Measurements from ENCODE around the gene MACROD2.

MACROD2 gene

GRCh38 chr20:14966203-14966602, 970.9 kb downstream of the MACROD2 start:
- TF ChIP-seq ZSCAN16 (tag by site-specific recombination; IDR thresholded peaks at IDR 0.05), result no peak
- no peak for TF ChIP-seq ZNF302 (tag by site-specific recombination; IDR thresholded peaks at IDR 0.05; ENCODE audit: low read depth)
- no peak for TF ChIP-seq ZNF23 (tag by site-specific recombination; IDR thresholded peaks at IDR 0.05; ENCODE audit: borderline replicate concordance)
- TF ChIP-seq ZNF571 (tag by site-specific recombination; IDR thresholded peaks at IDR 0.05), result no peak
- no peak for TF ChIP-seq ZNF629 (tag by site-specific recombination; IDR thresholded peaks at IDR 0.05)
- no peak for TF ChIP-seq ZNF658 (tag by site-specific recombination; IDR thresholded peaks at IDR 0.05)
- no peak for TF ChIP-seq ZNF776 (tag by site-specific recombination; IDR thresholded peaks at IDR 0.05; ENCODE audit: borderline replicate concordance)
- no peak for TF ChIP-seq ZNF704 (tag by site-specific recombination; IDR thresholded peaks at IDR 0.05)
- no peak for TF ChIP-seq ZNF211 (tag by site-specific recombination; IDR thresholded peaks at IDR 0.05; ENCODE audit: low read depth)
- TF ChIP-seq KLF16 (tag by site-specific recombination; IDR thresholded peaks at IDR 0.05), result no peak
- TF ChIP-seq ZNF133 (tag by site-specific recombination; IDR thresholded peaks at IDR 0.05), result no peak
- TF ChIP-seq ZFP69B (tag by site-specific recombination; IDR thresholded peaks at IDR 0.05), result no peak
- TF ChIP-seq ZBTB26 (tag by site-specific recombination; optimal IDR thresholded peaks at IDR 0.05), result no peak
- no peak for TF ChIP-seq ZNF19 (tag by site-specific recombination; IDR thresholded peaks at IDR 0.05; ENCODE audit: low read depth)
- TF ChIP-seq ZNF529 (tag by site-specific recombination; IDR thresholded peaks at IDR 0.05; ENCODE audit: insufficient replicate concordance), result no peak
- TF ChIP-seq MEIS1 (CRISPR knock-in tag; IDR thresholded peaks at IDR 0.05; ENCODE audit: borderline replicate concordance), result no peak
- no peak for TF ChIP-seq YY1 (tag by site-specific recombination; IDR thresholded peaks at IDR 0.05)
- TF ChIP-seq, protein P1, sequence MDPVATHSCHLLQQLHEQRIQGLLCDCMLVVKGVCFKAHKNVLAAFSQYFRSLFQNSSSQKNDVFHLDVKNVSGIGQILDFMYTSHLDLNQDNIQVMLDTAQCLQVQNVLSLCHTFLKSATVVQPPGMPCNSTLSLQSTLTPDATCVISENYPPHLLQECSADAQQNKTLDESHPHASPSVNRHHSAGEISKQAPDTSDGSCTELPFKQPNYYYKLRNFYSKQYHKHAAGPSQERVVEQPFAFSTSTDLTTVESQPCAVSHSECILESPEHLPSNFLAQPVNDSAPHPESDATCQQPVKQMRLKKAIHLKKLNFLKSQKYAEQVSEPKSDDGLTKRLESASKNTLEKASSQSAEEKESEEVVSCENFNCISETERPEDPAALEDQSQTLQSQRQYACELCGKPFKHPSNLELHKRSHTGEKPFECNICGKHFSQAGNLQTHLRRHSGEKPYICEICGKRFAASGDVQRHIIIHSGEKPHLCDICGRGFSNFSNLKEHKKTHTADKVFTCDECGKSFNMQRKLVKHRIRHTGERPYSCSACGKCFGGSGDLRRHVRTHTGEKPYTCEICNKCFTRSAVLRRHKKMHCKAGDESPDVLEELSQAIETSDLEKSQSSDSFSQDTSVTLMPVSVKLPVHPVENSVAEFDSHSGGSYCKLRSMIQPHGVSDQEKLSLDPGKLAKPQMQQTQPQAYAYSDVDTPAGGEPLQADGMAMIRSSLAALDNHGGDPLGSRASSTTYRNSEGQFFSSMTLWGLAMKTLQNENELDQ (tag by site-specific recombination; IDR thresholded peaks at IDR 0.05; ENCODE audit: low read depth), result no peak
- ChIA-PET POLR2A (no interaction called here), CTCF (no interaction called here)
- Histone ChIP-seq H3K36me3 (ENCODE audit: control insufficient read depth in 2 of 2, insufficient read depth in 1 of 2, low read length in 2 of 2) (no peaks in the 10 kb centered on the region), H3K4me3 (ENCODE audit: low read depth, low read length) (no peak overlapping the region), H3K27ac (ENCODE audit: extremely low read depth, low read depth, low read length) (no peak overlapping the region), H3K9me3 (ENCODE audit: control insufficient read depth, insufficient read depth, low read depth, low read length) (no peaks in the 10 kb centered on the region), H3K4me1 (ENCODE audit: control insufficient read depth, insufficient read depth, low read length) (no peaks in the 10 kb centered on the region)

DNA sequence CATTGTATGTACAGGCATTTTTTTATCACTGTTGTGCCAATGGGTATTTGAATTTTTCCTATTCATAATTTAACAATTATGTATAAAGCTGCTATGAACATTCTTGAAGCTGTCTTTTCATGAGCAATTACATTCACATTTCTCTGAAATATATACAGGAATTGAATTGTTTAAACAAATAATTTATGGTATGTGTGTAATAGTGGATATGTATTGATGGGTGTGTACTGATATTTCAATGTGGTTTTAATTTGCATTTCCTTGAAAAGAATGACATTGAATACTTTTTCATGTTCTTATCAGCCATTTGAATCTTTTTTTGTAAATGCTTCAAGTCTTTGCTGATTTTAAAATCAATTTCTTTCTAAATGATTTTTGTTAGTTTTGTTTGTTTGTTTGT, 971.5 kb downstream of the MACROD2 start:
- H3K9me3 ChIP-seq (ENCODE audit: control insufficient read depth, insufficient read depth, low read depth, low read length), result no peaks in the 10 kb centered on the region
- CTCF ChIA-PET, result interaction anchor here (0.6 kb wide), 1 partner anchor 19 kb away, joined by 6 read pairs; no protein-coding TSS in a partner anchor
- H3K4me1 ChIP-seq (ENCODE audit: control insufficient read depth, insufficient read depth, low read length), result no peaks in the 10 kb centered on the region
- no peaks in the 10 kb centered on the region for H3K36me3 ChIP-seq (ENCODE audit: control insufficient read depth in 2 of 2, insufficient read depth in 1 of 2, low read length in 2 of 2)
- TF ChIP-seq ZNF549 (tag by site-specific recombination; IDR thresholded peaks at IDR 0.05) (no peak), SALL2 (tag by site-specific recombination; IDR thresholded peaks at IDR 0.05; ENCODE audit: borderline replicate concordance) (no peak), ZNF394 (tag by site-specific recombination; IDR thresholded peaks at IDR 0.05; ENCODE audit: borderline replicate concordance) (no peak), ZNF157 (tag by site-specific recombination; IDR thresholded peaks at IDR 0.05) (no peak), ZNF544 (tag by site-specific recombination; IDR thresholded peaks at IDR 0.05) (no peak), ZNF112 (tag by site-specific recombination; IDR thresholded peaks at IDR 0.05) (no peak), GLIS2 (tag by site-specific recombination; IDR thresholded peaks at IDR 0.05) (no peak), ZNF140 (tag by site-specific recombination; IDR thresholded peaks at IDR 0.05) (no peak)
- H3K4me3 ChIP-seq (ENCODE audit: low read depth, low read length), result no peak overlapping the region
- no peak overlapping the region for H3K27ac ChIP-seq (ENCODE audit: extremely low read depth, low read depth, low read length)
- POLR2A ChIA-PET, result no interaction called here
